ENCODE data around the gene PRSS53.
"Not testable (repeated sequence)": the region's sequence is repeated elsewhere in the genome, so short reads cannot be mapped to it uniquely, and the experiment has no call there.

The PRSS53 gene

GRCh38 chr16:31117384-31118222 is 28.9 kb upstream of the PRSS53 start, which contains the start of gene KAT8:
Gene KAT8, plus strand, starts transcription at chr16:31117664. Its CDS starts 18 bp downstream, at chr16:31117682.
- peak; percentile 86 to 90 for DNase-seq

GRCh38 chr16:31114468-31114867 is 25.7 kb upstream of the PRSS53 start:
- no peak for DNase-seq

GRCh38 chr16:31113121-31114120 is 24.7 kb upstream of the PRSS53 start:
- DNase-seq, result peak; percentile 34 to 39

- DNase-seq, result no peak
These were observed 24.0 kb upstream of the PRSS53 start for GRCh38 chr16:31112711-31113110.

- no peak for DNase-seq
These were observed 23.2 kb upstream of the PRSS53 start for GRCh38 chr16:31111881-31112466.

- no peak for DNase-seq
These were observed 21.6 kb upstream of the PRSS53 start for GRCh38 chr16:31110106-31111034.

GRCh38 chr16:31109622-31110021 is 20.9 kb upstream of the PRSS53 start:
- DNase-seq, result no peak

- no peak for DNase-seq
These were observed 20.2 kb upstream of the PRSS53 start for GRCh38 chr16:31108794-31109558.

GRCh38 chr16:31108035-31108793 is 19.5 kb upstream of the PRSS53 start, which contains the start of gene BCKDK:
Gene BCKDK, plus strand, starts transcription at chr16:31108386. Its CDS starts 838 bp downstream, at chr16:31109224.
- peak; percentile 45 to 57 for DNase-seq

GRCh38 chr16:31107465-31107867 is 18.7 kb upstream of the PRSS53 start:
- no peak for DNase-seq

GRCh38 chr16:31106509-31107464 is 18.0 kb upstream of the PRSS53 start:
- DNase-seq, result no peak

- DNase-seq, result peak; percentile 45 to 46
These were observed 17.0 kb upstream of the PRSS53 start for GRCh38 chr16:31105677-31106213.

GRCh38 chr16:31100876-31101641 is 12.3 kb upstream of the PRSS53 start:
- not testable (repeated sequence) for DNase-seq

- no peak for DNase-seq
These were observed 11.3 kb upstream of the PRSS53 start for GRCh38 chr16:31099860-31100638.

GRCh38 chr16:31094424-31095120 is 5.8 kb upstream of the PRSS53 start, which contains the start of gene VKORC1:
Gene VKORC1, minus strand, starts transcription at chr16:31094797. Its CDS starts 68 bp downstream, at chr16:31094729.
- peak; percentile 86 to 89 for DNase-seq

GRCh38 chr16:31094088-31094423 is 5.3 kb upstream of the PRSS53 start:
- DNase-seq, result no peak

Measured in Kasumi-1 (cell line).